B cell (primary cell): ENCODE data around the gene GJB2. TPM values are rescaled to one million over a fixed set of nuclear protein-coding genes. Genes with fewer than 3 reads are reported as not detected.

Experiments
- ATAC-seq: fragments of 200-7000 bp; cut with Tn5 transposase; one replicate; pipeline ENCODE4 v1.10.0; 2021; ENCODE audit warnings: low read depth, mild to moderate bottlenecking, moderate number of reproducible peaks, moderate library complexity
- CTCF ChIA-PET: fragments of 350-600 bp; sonication (Branson Sonifier 250); formaldehyde crosslinking; loops from one replicate; lab custom pipeline; 2021; ENCODE audit warnings: antibody characterized with exemption, inconsistent platforms; lab: Charles Lee
- POLR2A ChIA-PET: fragments of 350-600 bp; sonication (Branson Sonifier 250); formaldehyde crosslinking; loops from one replicate; lab custom pipeline; 2021; ENCODE audit warnings: antibody characterized with exemption; lab: Charles Lee
- DNase-seq: peaks from one replicate; pipeline ENCODE4 v3.0.0; 2013
- H2AFZ ChIP-seq: 2 replicates; pipeline ENCODE4 v1.6.1; 2012; ENCODE audit warnings: mild to moderate bottlenecking, low read depth, low read length; ENCODE audit not compliant: insufficient read depth, poor library complexity, severe bottlenecking
- H3K27ac ChIP-seq, 2 donors: 1 replicate in 1 of 2; 2 replicates in 1 of 2; pipeline ENCODE4 v1.5.1; 2012 to 2013; ENCODE audit warnings: low read length in 2 of 2, mild to moderate bottlenecking in 2 of 2, moderate library complexity in 1 of 2
- H3K27me3 ChIP-seq, 4 experiments: fragments of 200-600 bp in 1 of 4; sonication (generic) in 1 of 4; replicated peaks in 1 of 4; 1 replicate in 2 of 4; 2 replicates in 2 of 4; pipeline versions ENCODE4 v1.6.1 to v1.7.0; 2013 to 2016; ENCODE audit warnings: low read length in 3 of 4, mild to moderate bottlenecking in 2 of 4, mixed read lengths in 1 of 4, moderate library complexity in 1 of 4; ENCODE audit not compliant: insufficient read depth in 4 of 4, control insufficient read depth in 3 of 4; ENCODE audit errors: control extremely low read depth in 1 of 4
- H3K36me3 ChIP-seq, 2 experiments: replicated peaks in 1 of 2; 1 replicate in 1 of 2; 2 replicates in 1 of 2; pipeline versions ENCODE4 v1.6.1 to v1.7.1; 2013; ENCODE audit warnings: low read length in 1 of 2; ENCODE audit not compliant: insufficient read depth in 2 of 2, control insufficient read depth in 1 of 2; ENCODE audit errors: control extremely low read depth in 1 of 2, extremely low read depth in 1 of 2
- H3K4me1 ChIP-seq, 2 donors: fragments of 200-600 bp in 1 of 2; sonication (generic) in 1 of 2; 1 replicate in 1 of 2; 2 replicates in 1 of 2; pipeline versions ENCODE4 v1.5.1 to v1.6.1; 2013 to 2017; ENCODE audit warnings: low read length in 2 of 2; ENCODE audit not compliant: control insufficient read depth in 2 of 2, insufficient read depth in 2 of 2
- H3K4me2 ChIP-seq: replicated peaks from 2 replicates; pipeline ENCODE3; 2012; ENCODE audit warnings: mild to moderate bottlenecking, low read depth, low read length; ENCODE audit not compliant: poor library complexity, severe bottlenecking
- H3K4me3 ChIP-seq, 5 experiments: fragments of 200-600 bp in 1 of 5; sonication (generic) in 1 of 5; 1 replicate in 3 of 5; 2 replicates in 2 of 5; pipeline versions ENCODE4 v1.5.1 to v1.7.0; 2011 to 2016; ENCODE audit warnings: low read length in 4 of 5, mild to moderate bottlenecking in 4 of 5, low read depth in 2 of 5, control low read depth in 1 of 5, moderate library complexity in 1 of 5; ENCODE audit not compliant: insufficient read depth in 1 of 5; ENCODE audit errors: control extremely low read depth in 1 of 5, extremely low read depth in 1 of 5
- H3K79me2 ChIP-seq: fragments of 200-600 bp; sonication (generic); one replicate; pipeline ENCODE4 v1.6.0; 2016; ENCODE audit warnings: low read length; ENCODE audit not compliant: control insufficient read depth, insufficient read depth
- H3K9ac ChIP-seq: fragments of 200-600 bp; sonication (generic); 2 replicates; pipeline ENCODE4 v1.6.1; 2017; ENCODE audit warnings: mild to moderate bottlenecking, low read length, moderate library complexity
- H3K9me3 ChIP-seq, 3 donors: one replicate each; pipeline versions ENCODE4 v1.6.1 to v1.7.1; 2013; ENCODE audit warnings: low read length in 2 of 3; ENCODE audit not compliant: control insufficient read depth in 2 of 3, insufficient read depth in 1 of 3; ENCODE audit errors: control extremely low read depth in 1 of 3
- H4K20me1 ChIP-seq: 2 replicates; pipeline ENCODE4 v1.6.0; 2012; ENCODE audit warnings: mild to moderate bottlenecking, low read length; ENCODE audit not compliant: insufficient read depth, control insufficient read depth, poor library complexity, severe bottlenecking
- H3K27ac Mint-ChIP-seq: one replicate; pipeline ENCODE4 v1.8.0; 2021; ENCODE audit warnings: mixed read lengths
- H3K27me3 Mint-ChIP-seq: one replicate; pipeline ENCODE4 v1.8.0; 2021; ENCODE audit warnings: mixed read lengths
- H3K4me1 Mint-ChIP-seq: one replicate; pipeline ENCODE4 v1.8.0; 2021; ENCODE audit warnings: mixed read lengths
- H3K4me3 Mint-ChIP-seq: one replicate; pipeline ENCODE4 v1.8.0; 2021; ENCODE audit warnings: mixed read lengths
- H3K9me3 Mint-ChIP-seq: one replicate; pipeline ENCODE4 v1.8.0; 2022; ENCODE audit warnings: mixed read lengths; ENCODE audit not compliant: insufficient read depth
- CTCF ChIP-seq: fragments of 200-600 bp; IDR thresholded peaks from one replicate; pipeline ENCODE4 v1.8.0; 2022; ENCODE audit warnings: antibody characterized with exemption, mild to moderate bottlenecking
- EZH2 ChIP-seq: IDR thresholded peaks from 2 replicates; pipeline ENCODE4 v1.6.1; 2012; ENCODE audit warnings: borderline replicate concordance, low read depth, mild to moderate bottlenecking, moderate library complexity, low read length; ENCODE audit not compliant: insufficient read depth, poor library complexity, severe bottlenecking
- WGBS: methylation state at CpG from one replicate; pipeline ENCODE4 v1.1.5; 2013; ENCODE audit warnings: missing lambda C conversion rate; ENCODE audit not compliant: insufficient coverage; 5-methylcytosine and 5-hydroxymethylcytosine counted together
- intact Hi-C: fragments of 100-400 bp; cut with micrococcal nuclease; formaldehyde crosslinking; loops from one replicate; pipeline ENCODE4 v1.10.0; 2022
- polyA plus RNA-seq: library from polyadenylated mRNA; depleted of rRNA; stranded (reverse); fragments of >200 nt; gene quantifications from 2 replicates; pipeline ENCODE4 v1.2.3, GENCODE V29; 2012
- total RNA-seq, 2 donors: library from RNA; stranded (reverse); fragments of 120-200 nt in 1 of 2; gene quantifications; 1 replicate in 1 of 2; 2 replicates in 1 of 2; pipeline versions ENCODE4 v1.2.3 to v1.2.4, GENCODE V29; 2013 to 2022

The GJB2 gene
- total and polyA plus RNA-seq, 2 donors (not counting 1 experiment from before 2014, with no cell fraction given) = not detected

GRCh38 chr13:20170921-20171320 lies 21.8 kb downstream of the GJB2 start:
- TF ChIP-seq CTCF (no peak), EZH2 (no peak)
- Mint-ChIP-seq H3K27ac (no peak overlapping the region), H3K9me3 (no peaks in the 10 kb centered on the region), H3K4me3 (no peak overlapping the region), H3K27me3 (peaks cover 87% of the 10 kb centered on the region), H3K4me1 (peaks cover 10% of the 10 kb centered on the region)
- Histone ChIP-seq H3K9ac (no peak overlapping the region), H3K36me3 (no peaks in the 10 kb centered on the region), H3K4me2 (no peak overlapping the region), H3K4me3 (no peak overlapping the region), H2AFZ (no peak overlapping the region), H4K20me1 (no peaks in the 10 kb centered on the region), H3K27me3 (peaks cover 0 to 50% (median 5%) of the 10 kb centered on the region in 4 experiments), H3K4me1 (peaks cover 0 to 8% of the 10 kb centered on the region in 2 donors), H3K27ac (no peak overlapping the region), H3K79me2 (no peaks in the 10 kb centered on the region), H3K9me3 (peaks cover 0 to 6% (median 0%) of the 10 kb centered on the region in 3 donors)
- WGBS = 90% methylated on average over 3 of the region's 5 CpGs
- no peak for ATAC-seq
- no peak for DNase-seq
- ChIA-PET POLR2A (no interaction called here), CTCF (no interaction called here)
- intact Hi-C loops = no loop called here

- H3K79me2 ChIP-seq = no peaks in the 10 kb centered on the region
- peaks cover 4% of the 10 kb centered on the region for H3K4me1 Mint-ChIP-seq
- no peak overlapping the region for H2AFZ ChIP-seq
- ATAC-seq = no peak
- no peak overlapping the region for H3K4me3 ChIP-seq
- peaks cover 0 to 3% of the 10 kb centered on the region in 2 donors for H3K4me1 ChIP-seq
- 100% methylated on average over 3 of the region's 7 CpGs for WGBS
- H3K27me3 Mint-ChIP-seq = peaks cover 73% of the 10 kb centered on the region
- no peaks in the 10 kb centered on the region for H4K20me1 ChIP-seq
- no peaks in the 10 kb centered on the region for H3K36me3 ChIP-seq
- no peak for TF ChIP-seq CTCF
- TF ChIP-seq EZH2 = no peak
- no peaks in the 10 kb centered on the region for H3K9me3 Mint-ChIP-seq
- H3K27ac ChIP-seq = no peak overlapping the region
- no peak overlapping the region for H3K4me3 Mint-ChIP-seq
- CTCF ChIA-PET = no interaction called here
- H3K4me2 ChIP-seq = no peak overlapping the region
- DNase-seq = no peak
- H3K9ac ChIP-seq = no peak overlapping the region
- intact Hi-C loops = no loop called here
- H3K27ac Mint-ChIP-seq = no peak overlapping the region
- POLR2A ChIA-PET = no interaction called here
- H3K9me3 ChIP-seq = no peaks in the 10 kb centered on the region
- peaks cover 0 to 41% (median 4%) of the 10 kb centered on the region in 4 experiments for H3K27me3 ChIP-seq
Observed at GRCh38 chr13:20168396-20168795, 24.3 kb downstream of the GJB2 start.
